ENCODE results near the gene CBFA2T2. TPM values are rescaled to one million over a fixed set of nuclear protein-coding genes. Genes with fewer than 3 reads are reported as not detected.
"Not testable (repeated sequence)": the region's sequence is repeated elsewhere in the genome, so short reads cannot be mapped to it uniquely, and the experiment has no call there.

Gene CBFA2T2
- total RNA-seq, 1 experiment from 2014 or later, result 2.9 TPM

DNA sequence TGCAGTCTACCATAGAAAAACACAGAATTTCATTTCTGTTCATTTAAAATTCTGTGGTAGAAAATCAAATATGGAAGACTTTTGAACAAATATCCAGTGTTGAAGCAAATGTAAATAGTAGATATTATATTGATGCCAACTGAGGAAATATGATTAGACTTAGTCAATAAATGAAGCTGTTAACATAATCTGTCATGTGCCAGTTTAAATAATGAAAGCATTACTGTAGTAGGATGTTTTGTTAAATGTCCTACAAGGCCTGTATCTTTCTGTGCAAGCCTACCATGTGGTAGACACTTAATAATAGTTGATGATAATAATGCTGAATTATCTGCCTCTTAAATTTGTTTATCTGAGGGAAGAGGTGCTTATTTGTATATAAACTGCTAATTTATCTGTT is 55.9 kb downstream of the CBFA2T2 start:
- DNase-seq (ENCODE audit: low read depth), result no peak

DNA sequence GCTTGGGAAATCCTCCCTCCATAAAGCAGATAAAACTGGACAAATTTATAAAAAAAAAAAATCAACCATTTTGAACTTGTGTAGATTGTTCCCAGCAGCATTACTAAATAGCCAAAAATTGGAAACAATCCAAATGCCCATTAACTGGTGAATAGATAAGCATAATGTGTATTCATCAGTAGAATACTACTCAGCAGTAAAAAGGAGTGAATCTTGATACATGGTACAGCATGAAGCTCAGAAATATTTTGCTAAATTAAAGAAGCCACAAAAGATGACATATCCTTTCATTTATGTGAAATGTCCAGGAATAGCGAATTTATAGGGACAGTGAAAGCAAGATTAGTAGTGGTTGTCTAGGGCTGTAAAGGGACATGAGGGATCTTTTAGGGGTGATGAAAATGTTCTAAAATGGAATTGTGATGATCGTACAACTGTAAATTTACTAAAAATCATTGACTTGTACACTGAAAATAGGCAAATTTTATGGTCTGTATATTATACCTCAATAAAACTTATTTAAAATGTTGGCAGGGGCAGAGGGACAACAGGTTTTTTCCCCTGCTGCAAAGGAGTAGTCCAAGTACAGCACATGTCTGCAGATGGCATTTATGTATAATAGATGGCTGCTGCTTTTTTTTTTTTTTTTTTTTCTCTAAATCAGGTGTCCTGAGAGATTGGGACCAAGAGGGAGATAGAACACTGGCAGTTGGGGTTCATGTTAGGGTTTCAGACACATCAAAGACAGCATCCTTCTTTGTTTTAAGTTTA is 59.5 kb downstream of the CBFA2T2 start:
- DNase-seq (ENCODE audit: low read depth), result no peak

- no peak for DNase-seq (ENCODE audit: low read depth)
These were observed 61.9 kb downstream of the CBFA2T2 start for GRCh38 chr20:33551778-33552177.

DNA sequence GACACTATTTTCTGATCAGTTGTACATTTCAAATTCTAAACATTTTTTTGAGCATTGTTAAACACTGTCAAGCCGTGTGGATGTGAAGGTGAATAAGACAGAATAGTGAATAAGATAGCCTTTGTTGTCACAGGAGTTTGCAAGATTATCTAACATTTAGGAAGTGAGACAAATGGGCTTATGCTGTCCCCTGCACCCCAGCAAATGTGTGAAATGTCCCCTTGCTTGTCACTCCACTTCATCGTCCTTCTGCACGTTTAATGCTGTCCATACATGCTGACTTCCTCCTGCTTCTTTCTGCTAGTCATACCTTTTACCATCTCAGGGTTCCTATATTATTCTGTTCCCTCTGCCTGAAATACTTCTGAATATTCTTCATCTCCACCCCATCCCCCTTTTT is 62.6 kb downstream of the CBFA2T2 start:
- no peak for DNase-seq (ENCODE audit: low read depth)

DNA sequence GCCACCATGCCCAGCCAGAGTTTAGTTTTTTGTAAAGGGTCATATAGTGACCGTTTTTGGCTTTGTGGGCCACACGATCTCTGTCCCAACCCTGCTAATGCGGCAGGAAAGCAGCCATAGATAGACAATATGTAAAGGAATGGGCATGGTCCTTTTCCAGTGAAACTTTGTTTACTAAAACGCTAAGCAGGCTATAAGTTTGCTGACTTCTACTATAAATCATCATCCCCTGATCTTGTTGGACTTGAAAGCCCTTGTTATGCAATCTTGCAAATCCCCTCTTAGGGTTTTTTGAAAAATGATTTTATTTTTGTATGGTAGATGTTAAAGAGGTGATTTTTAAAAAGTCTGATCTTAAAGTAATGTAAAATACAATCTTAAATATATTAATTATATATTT is 63.6 kb downstream of the CBFA2T2 start:
- DNase-seq (ENCODE audit: low read depth), result no peak

DNA sequence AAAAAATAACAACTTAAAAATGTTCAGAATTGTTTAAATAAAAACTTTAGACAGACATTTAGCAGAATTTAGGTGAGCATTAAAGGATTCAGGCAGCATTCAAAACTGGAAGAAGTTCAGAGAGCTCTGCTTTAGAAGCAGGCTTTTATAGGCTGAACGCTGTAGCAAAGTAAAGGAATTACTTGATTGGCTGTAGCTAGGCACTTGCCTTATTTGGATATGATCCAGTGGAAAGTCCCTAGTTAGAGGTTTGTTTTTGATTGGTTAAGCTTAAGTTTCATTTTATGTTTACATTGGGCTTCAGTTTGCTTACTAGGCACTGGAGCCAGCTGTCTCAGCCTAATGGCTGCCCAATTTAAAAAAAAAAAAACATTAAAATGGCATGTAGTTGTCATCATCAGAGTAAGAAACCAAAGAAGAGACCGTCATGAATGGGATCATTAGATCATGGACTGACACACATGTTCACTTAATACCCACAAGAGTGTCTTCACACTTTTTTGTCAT is 65.1 kb downstream of the CBFA2T2 start:
- peak; percentile 70 for DNase-seq (ENCODE audit: low read depth)

DNA sequence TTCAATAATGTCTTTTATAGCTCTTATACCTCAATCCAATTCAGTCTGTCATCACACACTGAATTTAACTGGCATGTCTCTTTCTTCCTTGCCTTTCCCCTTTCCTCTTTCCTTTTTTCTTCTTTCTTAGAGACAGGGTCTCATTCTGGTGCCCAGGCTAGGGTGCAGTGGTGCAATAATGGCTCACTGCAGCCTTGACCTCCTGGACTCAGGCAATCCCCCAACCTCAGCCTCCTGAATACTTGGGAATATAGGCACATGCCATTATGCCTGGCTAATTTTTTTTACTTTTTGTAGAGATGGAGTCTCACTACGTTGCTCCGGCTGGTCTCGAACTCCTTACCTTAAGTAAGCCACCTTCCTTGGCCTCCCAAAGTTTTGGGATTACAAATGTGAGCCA is 65.9 kb downstream of the CBFA2T2 start:
- DNase-seq (ENCODE audit: low read depth), result no peak

- DNase-seq (ENCODE audit: low read depth), result no peak
These were observed 66.3 kb downstream of the CBFA2T2 start for GRCh38 chr20:33556246-33556645.

- no peak for DNase-seq (ENCODE audit: low read depth)
These were observed 68.7 kb downstream of the CBFA2T2 start for GRCh38 chr20:33558348-33559144.

- no peak for DNase-seq (ENCODE audit: low read depth)
These were observed 69.3 kb downstream of the CBFA2T2 start for GRCh38 chr20:33559212-33559611.

GRCh38 chr20:33560026-33560425 is 70.1 kb downstream of the CBFA2T2 start:
- DNase-seq (ENCODE audit: low read depth), result no peak

DNA sequence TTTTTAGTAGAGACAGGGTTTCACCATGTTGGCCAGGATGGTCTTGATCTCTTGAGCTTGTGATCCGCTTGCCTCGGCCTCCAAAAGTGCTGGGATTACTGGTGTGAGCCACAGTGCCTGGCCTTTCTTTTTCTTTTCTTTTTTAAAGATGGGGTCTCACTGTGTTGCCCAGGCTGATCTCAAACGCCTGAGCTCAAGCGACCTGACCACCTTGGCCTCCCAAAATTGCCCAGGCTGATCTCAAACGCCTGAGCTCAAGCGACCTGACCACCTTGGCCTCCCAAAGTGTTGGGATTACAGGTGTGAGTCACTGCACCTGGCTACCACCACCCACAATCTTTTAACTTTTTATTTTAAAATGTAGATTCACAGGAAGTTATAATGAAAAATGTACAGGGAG is 71.2 kb downstream of the CBFA2T2 start:
- not testable (repeated sequence) for DNase-seq (ENCODE audit: low read depth)

GRCh38 chr20:33561692-33562601 is 72.1 kb downstream of the CBFA2T2 start:
- DNase-seq (ENCODE audit: low read depth), result peak; percentile 75

DNA sequence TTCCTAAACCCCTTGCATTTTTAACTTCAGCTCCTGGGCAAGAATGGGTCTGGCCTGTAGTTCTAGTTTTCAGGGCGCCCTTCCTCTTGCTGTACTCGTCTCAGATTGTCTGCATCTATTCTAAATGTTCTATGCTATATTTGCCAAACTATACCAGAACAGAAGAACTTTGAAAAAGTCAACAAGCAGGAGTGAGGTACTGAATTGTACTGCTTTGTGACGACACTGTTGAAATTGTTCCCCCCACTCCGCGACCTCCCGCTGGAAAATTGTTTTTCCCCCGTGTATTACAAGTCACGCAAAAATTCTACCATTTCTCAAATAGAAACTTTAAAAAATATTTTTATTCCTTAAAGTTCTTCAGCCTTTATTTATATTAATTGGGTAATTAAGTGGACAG is 73.9 kb downstream of the CBFA2T2 start:
- DNase-seq (ENCODE audit: low read depth), result no peak

- no peak for DNase-seq (ENCODE audit: low read depth)
These were observed 77.1 kb downstream of the CBFA2T2 start for GRCh38 chr20:33566781-33567603.

GRCh38 chr20:33567949-33568348 is 78.1 kb downstream of the CBFA2T2 start:
- DNase-seq (ENCODE audit: low read depth), result no peak

DNA sequence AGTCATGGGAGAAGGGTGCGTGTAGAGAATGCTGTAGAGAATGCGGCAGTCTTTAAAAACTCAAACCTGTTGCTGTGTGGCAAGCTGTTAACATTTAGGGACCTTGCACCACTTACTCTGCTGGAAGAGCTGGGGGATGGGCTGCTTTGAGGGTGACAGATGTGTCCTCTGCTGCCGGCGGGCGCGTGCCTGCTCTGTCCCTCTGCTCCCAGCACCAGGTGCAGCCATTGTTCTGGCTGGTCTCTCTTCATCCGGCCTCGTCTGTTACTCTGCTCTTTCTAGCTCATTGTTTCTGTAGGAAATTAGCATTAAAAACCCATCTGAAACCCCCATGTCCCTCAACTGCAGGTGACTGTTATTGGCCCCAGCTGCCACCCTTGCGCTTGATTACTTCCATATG is 78.5 kb downstream of the CBFA2T2 start:
- DNase-seq (ENCODE audit: low read depth), result no peak

GRCh38 chr20:33568868-33569801 is 79.2 kb downstream of the CBFA2T2 start:
- no peak for DNase-seq (ENCODE audit: low read depth)

GRCh38 chr20:33569802-33570391 is 80.0 kb downstream of the CBFA2T2 start:
- DNase-seq (ENCODE audit: low read depth), result no peak

Data from HT1080 (cell line).